ENCODE results near the gene ABCB6. TPM values are rescaled to one million over a fixed set of nuclear protein-coding genes. Genes with fewer than 3 reads are reported as not detected.

ABCB6 gene
- total RNA-seq, 2 donors from 2014 or later, result 16.9 to 27.1 TPM

DNA sequence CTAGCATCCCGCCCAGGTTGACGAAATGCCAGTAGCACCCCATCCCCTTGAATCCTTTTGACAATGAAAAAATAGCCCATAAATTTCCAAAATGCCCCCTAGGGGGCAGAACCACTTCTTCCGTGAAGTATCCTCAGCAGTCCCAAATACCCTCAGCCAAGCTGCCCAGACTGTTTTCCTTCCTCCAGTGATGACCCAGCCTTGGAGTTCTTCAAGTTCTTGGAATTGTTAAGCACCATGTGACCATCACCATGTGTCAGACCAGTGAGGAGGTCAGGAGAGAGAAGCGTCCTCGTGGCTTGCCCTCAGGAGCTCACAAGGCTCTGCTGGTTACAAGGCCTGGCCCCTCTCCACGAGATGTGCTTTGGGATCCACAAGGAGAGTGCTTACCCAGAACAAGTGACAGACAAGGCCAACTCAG is 47.5 kb downstream of the ABCB6 start:
- Histone ChIP-seq H3K4me3 (no peak overlapping the region), H3K36me3 (peaks cover 11% of the 10 kb centered on the region), H3K27me3 (no peaks in the 10 kb centered on the region), H3K4me1 (peaks cover 8% of the 10 kb centered on the region), H3K9me3 (no peaks in the 10 kb centered on the region), H3K9ac (ENCODE audit: low read depth in 2 of 2, low read length in 2 of 2) (no peak overlapping the region), H3K27ac (peak overlapping the region; percentile 12)
- TF ChIP-seq, protein P1, sequence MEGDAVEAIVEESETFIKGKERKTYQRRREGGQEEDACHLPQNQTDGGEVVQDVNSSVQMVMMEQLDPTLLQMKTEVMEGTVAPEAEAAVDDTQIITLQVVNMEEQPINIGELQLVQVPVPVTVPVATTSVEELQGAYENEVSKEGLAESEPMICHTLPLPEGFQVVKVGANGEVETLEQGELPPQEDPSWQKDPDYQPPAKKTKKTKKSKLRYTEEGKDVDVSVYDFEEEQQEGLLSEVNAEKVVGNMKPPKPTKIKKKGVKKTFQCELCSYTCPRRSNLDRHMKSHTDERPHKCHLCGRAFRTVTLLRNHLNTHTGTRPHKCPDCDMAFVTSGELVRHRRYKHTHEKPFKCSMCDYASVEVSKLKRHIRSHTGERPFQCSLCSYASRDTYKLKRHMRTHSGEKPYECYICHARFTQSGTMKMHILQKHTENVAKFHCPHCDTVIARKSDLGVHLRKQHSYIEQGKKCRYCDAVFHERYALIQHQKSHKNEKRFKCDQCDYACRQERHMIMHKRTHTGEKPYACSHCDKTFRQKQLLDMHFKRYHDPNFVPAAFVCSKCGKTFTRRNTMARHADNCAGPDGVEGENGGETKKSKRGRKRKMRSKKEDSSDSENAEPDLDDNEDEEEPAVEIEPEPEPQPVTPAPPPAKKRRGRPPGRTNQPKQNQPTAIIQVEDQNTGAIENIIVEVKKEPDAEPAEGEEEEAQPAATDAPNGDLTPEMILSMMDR (IDR thresholded peaks at IDR 0.05), result peak; percentile 71
- intact Hi-C loops (cut with DNase I), result loop anchor here (5.0 kb wide), 1 partner anchor 46 kb away; the partner anchor contains the start of gene ABCB6
- peak; percentile 58 for DNase-seq

DNA sequence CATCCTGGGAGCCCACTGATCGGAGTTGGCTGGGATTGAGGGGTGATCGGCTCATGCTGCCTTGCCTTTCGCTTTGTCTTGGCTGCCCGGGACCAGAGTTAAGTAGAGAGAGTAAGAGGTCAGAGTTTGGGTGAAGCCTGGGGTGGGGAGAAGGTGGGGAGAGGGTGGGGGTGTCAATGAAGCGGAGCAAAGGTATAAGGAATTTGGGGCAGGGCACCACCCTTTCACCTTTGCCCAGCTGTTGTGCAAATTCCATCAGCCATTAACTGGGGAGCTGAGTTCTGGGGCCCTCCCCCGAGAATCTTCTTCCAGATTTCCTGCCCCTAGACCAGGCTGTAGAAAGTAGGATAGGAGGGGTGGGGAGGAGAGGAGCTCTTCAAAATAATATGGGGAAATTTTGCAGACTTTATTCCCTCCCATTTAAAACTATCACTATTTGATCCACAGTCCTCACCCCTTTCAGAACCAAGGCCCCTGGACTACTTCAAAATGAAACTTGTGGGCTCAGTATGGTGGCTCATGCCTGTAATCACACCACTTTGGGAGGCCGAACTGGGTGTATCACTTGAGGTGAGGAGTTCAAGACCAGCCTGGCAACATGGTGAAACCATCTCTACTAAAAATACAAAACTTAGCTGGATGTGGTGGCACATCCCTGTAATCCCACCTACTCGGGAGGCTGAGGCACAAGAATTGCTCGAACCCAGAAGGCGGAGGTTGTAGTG is 48.7 kb downstream of the ABCB6 start, which contains the start of gene SLC23A3:
TSS of gene SLC23A3 (minus strand) at position 100 of the 725 bp plus-strand sequence. CDS start at position 55, 45 bp downstream.
- Histone ChIP-seq H3K9ac (ENCODE audit: low read depth in 2 of 2, low read length in 2 of 2) (no peak within 1 kb of the TSS), H3K27ac (no peak within 1 kb of the TSS)

DNA sequence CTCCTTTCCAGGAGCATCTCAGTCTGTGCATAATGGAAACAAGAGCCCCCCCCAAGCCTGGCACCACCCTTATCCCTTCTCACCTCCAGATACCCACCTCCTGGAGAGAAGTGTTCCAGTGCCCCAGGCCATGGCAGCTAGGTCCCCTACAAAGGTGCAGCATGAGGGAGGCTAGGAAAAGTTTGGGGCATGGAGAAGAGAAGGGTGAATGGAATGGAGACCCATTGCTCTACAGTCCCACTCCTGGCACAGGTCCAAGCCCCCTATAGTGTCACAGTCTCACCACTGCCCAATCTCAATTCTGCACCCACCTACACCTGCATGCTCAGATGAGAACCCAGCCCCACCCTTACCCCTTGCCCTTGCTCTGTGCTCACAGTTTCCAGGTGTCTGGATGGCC is 49.8 kb downstream of the ABCB6 start:
- Histone ChIP-seq H3K36me3 (peaks cover under 1% of the 10 kb centered on the region), H3K27me3 (no peaks in the 10 kb centered on the region), H3K4me3 (no peak overlapping the region), H3K4me1 (no peaks in the 10 kb centered on the region), H3K9ac (ENCODE audit: low read depth in 2 of 2, low read length in 2 of 2) (no peak overlapping the region), H3K27ac (no peak overlapping the region), H3K9me3 (no peaks in the 10 kb centered on the region)
- no peak for DNase-seq
- TF ChIP-seq, protein P1 (IDR thresholded peaks at IDR 0.05), result no peak
- intact Hi-C loops (cut with DNase I), result no loop called here

More for the DNA sequence above, 48.7 kb downstream of the ABCB6 start, which contains the start of gene SLC23A3:
- no peaks in the 10 kb centered on the region for H3K4me1 ChIP-seq
- DNase-seq, result peak; percentile 46
- H3K9me3 ChIP-seq, result no peaks in the 10 kb centered on the region
- H3K27me3 ChIP-seq, result no peaks in the 10 kb centered on the region
- TF ChIP-seq, protein P1 (IDR thresholded peaks at IDR 0.05), result no peak
- intact Hi-C loops (cut with DNase I), result loop anchor here (5.0 kb wide), 1 partner anchor 47 kb away; the partner anchor contains the start of gene ABCB6
- peaks cover 11% of the 10 kb centered on the region for H3K36me3 ChIP-seq
- no peak within 1 kb of the TSS for H3K4me3 ChIP-seq

DNA sequence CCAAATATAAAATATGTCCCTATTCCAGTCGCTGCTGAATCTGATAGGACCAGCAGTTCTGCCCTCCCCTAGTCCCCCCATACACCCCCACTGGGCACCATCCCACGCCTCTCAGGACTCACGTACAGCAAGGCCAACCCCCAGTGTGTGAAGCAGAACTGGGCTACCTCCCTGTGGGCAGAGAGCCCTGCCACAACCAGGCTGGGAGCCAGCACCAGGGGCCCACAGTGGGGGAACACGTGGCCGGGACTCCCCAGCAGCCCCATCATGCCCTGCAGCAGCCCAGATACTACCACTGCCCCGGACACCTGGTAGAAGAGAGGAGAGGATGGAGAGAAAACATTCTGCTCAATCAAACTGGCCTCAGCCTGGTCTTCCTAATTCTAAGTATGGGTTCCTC is 50.2 kb downstream of the ABCB6 start:
- Histone ChIP-seq H3K36me3 (no peaks in the 10 kb centered on the region), H3K4me1 (no peaks in the 10 kb centered on the region), H3K9me3 (no peaks in the 10 kb centered on the region), H3K4me3 (no peak overlapping the region), H3K27me3 (no peaks in the 10 kb centered on the region), H3K9ac (ENCODE audit: low read depth in 2 of 2, low read length in 2 of 2) (no peak overlapping the region), H3K27ac (no peak overlapping the region)
- no peak for DNase-seq
- TF ChIP-seq, protein P1 (IDR thresholded peaks at IDR 0.05), result no peak
- intact Hi-C loops (cut with DNase I), result no loop called here

DNA sequence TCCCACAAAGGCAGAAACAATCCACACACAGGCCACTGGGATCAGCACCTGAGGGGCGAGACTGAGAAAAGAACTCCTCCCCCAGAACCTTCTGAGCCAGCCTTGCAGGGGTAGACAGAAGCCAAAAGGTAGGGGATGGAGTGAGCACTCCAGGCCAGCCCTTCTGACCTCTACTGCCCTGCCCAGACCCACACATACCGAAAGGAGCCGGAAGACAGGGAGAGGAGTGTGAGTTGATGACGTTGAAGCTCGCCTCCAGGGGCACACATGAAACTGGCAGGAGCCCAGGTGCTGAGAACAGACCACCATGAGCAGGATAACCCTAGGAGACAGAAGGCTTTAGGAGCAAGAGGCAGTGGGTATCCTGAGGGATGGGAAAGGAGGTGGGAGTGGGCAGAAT is 50.8 kb downstream of the ABCB6 start:
- TF ChIP-seq, protein P1 (IDR thresholded peaks at IDR 0.05), result no peak
- Histone ChIP-seq H3K36me3 (no peaks in the 10 kb centered on the region), H3K27ac (no peak overlapping the region), H3K27me3 (no peaks in the 10 kb centered on the region), H3K9me3 (no peaks in the 10 kb centered on the region), H3K4me3 (no peak overlapping the region), H3K9ac (ENCODE audit: low read depth in 2 of 2, low read length in 2 of 2) (no peak overlapping the region), H3K4me1 (no peaks in the 10 kb centered on the region)
- intact Hi-C loops (cut with DNase I), result no loop called here
- DNase-seq, result no peak
